ENCODE measurements around the gene MPV17.

DNA sequence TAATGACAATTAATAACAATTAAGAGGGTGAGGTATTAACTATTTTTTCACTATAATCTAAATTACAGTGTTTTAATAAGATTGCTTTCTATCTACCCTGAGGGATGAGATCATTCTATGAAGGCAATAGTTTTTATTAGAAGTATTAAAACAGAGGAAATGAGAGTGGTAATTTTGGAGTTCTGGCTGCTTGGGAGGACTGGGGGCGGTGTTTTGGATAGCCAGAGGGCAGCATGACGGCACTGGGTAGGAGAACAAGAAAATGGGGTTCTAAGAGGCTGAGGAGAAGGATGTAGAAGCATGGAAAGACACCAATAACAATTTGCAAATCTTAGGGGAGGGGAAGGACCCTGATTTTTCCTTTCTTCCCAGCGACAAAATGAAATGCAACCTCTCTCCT, 52.8 kb downstream of the MPV17 start:
- TF ChIP-seq, protein P1, sequence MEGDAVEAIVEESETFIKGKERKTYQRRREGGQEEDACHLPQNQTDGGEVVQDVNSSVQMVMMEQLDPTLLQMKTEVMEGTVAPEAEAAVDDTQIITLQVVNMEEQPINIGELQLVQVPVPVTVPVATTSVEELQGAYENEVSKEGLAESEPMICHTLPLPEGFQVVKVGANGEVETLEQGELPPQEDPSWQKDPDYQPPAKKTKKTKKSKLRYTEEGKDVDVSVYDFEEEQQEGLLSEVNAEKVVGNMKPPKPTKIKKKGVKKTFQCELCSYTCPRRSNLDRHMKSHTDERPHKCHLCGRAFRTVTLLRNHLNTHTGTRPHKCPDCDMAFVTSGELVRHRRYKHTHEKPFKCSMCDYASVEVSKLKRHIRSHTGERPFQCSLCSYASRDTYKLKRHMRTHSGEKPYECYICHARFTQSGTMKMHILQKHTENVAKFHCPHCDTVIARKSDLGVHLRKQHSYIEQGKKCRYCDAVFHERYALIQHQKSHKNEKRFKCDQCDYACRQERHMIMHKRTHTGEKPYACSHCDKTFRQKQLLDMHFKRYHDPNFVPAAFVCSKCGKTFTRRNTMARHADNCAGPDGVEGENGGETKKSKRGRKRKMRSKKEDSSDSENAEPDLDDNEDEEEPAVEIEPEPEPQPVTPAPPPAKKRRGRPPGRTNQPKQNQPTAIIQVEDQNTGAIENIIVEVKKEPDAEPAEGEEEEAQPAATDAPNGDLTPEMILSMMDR (IDR thresholded peaks at IDR 0.05) = no peak
- TF ChIP-seq POLR2A (IDR thresholded peaks at IDR 0.05) = no peak
